Measurements from ENCODE around the gene MAD2L1.
A peak's percentile ranks its signal among the peaks of the same experiment; 100 is the strongest.
"Not testable (repeated sequence)": the region's sequence is repeated elsewhere in the genome, so short reads cannot be mapped to it uniquely, and the experiment has no call there.

MAD2L1 gene

GRCh38 chr4:120066517-120067340 is at the start of gene MAD2L1:
MAD2L1 (minus strand) TSS chr4:120066848; CDS start chr4:120066734, 114 bp downstream.
- DNase-seq = peak; percentile 96 to 98

- no peak for DNase-seq
Observed at GRCh38 chr4:120111745-120112144, 45.1 kb upstream of the MAD2L1 start.

DNA sequence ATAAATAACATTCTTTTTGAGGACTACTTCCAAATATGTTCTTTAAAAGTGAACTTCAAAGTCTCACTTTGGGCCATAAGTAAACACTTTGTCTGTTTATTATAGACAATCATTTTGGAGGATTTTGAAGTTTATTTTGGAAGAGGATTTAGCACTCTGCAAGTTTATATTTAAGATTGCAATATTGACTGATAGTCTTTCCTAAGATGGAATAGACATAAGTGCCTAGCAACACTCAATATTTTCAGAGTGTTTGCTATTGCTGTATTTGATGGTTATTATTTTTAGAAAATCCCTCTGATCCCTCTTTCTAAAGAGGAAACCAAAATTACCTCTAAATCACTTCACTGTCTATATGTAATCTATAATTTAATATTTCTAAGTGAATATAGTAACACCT is 42.8 kb upstream of the MAD2L1 start:
- no peak for DNase-seq

- DNase-seq = no peak
Observed at GRCh38 chr4:120105472-120105871, 38.8 kb upstream of the MAD2L1 start.

DNA sequence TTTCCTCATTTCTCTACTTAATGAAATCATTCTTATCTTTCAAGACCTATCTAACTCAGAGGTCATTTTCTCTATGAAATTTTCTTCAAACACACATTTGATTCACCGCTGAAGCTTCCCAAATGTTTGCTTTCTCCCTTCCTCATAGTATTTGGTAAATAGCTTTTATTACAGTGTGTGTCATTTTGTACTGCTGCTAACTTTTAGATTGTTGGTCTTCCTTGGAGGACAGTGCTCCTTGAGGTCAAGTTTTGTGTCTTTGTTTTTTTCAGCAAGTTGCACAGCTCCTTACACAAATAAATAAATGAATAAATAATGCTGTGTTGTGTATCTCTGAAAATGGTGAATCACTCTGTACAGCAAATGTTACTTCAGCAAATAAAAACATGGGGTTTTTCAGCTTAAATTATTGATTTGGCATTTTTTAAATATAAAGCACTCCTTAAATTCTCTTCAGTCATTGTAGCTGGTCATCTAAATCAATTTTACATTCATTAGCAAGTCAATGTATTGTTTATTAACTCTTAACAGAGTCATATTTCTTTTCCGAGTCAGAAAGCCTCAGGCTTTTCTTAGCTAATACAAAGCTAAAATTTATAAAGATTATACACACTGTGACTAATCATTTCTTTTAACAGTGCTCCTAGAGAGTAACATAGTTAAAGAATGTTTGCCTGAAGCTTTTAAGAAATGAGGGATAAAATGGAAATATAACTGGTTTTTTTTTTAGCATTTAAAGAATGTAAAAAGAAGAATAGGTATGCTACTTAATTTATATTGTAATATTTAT is 30.1 kb upstream of the MAD2L1 start:
- no peak for DNase-seq

- DNase-seq = no peak
Observed at GRCh38 chr4:120088507-120088906, 21.9 kb upstream of the MAD2L1 start.

DNA sequence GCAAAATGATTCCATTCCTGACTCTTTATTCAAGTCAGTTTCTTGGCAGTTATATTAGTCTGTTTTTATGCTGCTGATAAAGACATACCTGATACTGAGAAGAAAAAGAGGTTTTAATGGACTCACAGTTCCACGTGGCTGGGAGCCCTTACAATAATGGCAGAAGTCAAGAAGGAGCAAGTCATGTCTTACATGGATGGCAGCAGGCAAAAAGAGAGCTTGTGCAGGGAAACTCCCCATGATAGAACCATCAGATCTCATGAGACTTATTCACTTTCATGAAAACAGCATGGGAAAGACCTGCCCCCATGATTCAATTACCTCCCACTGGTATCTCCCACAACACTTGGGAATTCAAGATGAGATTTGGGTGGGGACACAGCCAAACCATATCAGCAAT is 21.4 kb upstream of the MAD2L1 start:
- not testable (repeated sequence) for DNase-seq

DNA sequence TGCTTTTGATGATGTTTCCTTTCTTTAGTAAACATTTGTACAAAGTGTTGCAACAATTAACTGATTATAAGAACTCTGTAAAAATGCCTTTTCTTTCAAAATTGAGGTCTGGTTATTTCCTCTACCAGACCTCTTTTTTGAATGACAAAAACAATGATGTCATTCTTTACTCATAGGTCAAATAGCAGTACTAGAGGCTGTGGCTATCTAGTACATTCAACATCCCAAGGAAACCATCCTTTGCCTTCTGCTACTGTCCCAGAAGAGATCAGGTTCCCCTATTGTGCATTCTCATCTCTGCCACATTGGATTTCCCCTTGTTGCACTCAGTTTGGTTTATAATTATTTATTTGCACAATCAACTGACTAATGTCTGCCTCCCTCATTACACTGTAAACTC is 19.1 kb upstream of the MAD2L1 start:
- no peak for DNase-seq

- DNase-seq = no peak
Observed at GRCh38 chr4:120084327-120084726, 17.7 kb upstream of the MAD2L1 start.

GRCh38 chr4:120083152-120083551 is 16.5 kb upstream of the MAD2L1 start:
- no peak for DNase-seq

- DNase-seq = no peak
Observed at GRCh38 chr4:120082251-120082650, 15.6 kb upstream of the MAD2L1 start.

DNA sequence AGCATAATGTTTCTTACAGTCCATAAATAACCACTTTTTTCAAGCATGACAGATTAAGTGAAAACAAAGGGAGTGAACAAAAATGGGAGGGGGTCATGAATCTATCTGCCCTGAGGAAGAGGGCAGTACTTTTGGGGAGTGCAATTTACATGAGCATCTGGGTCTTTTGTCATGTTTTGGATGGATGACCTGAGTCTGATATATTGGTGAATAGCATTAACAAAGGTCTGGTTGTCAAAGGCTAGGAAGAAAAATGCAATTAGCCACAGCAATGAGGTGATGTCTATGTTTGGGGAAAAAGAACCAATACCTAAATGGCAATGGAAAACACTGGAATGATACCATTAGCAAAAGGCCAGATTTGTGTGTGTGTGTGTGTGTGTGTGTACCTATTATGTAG is 15.1 kb upstream of the MAD2L1 start:
- DNase-seq = no peak

DNA sequence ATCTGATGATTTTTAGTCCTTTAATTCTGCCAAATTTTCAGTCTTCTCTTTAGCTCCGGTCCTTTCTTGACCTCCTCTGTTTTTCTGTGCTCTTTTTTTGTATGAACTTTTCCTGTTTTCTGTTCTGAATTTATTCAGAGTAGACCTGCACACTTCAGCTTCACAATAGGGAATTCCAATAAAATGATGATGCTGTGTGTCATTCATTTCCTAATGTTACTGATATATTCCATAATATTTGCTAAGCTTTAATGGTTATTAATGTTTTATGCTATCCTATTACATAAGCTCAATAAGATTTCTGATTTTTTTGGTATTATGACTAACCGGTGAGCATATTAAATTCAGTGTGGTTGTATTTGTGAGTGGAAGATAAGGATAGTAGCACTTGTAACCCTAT is 13.9 kb upstream of the MAD2L1 start:
- no peak for DNase-seq

- no peak for DNase-seq
Observed at GRCh38 chr4:120079839-120080520, 13.3 kb upstream of the MAD2L1 start.

- DNase-seq = no peak
Observed at GRCh38 chr4:120078216-120078615, 11.6 kb upstream of the MAD2L1 start.

DNA sequence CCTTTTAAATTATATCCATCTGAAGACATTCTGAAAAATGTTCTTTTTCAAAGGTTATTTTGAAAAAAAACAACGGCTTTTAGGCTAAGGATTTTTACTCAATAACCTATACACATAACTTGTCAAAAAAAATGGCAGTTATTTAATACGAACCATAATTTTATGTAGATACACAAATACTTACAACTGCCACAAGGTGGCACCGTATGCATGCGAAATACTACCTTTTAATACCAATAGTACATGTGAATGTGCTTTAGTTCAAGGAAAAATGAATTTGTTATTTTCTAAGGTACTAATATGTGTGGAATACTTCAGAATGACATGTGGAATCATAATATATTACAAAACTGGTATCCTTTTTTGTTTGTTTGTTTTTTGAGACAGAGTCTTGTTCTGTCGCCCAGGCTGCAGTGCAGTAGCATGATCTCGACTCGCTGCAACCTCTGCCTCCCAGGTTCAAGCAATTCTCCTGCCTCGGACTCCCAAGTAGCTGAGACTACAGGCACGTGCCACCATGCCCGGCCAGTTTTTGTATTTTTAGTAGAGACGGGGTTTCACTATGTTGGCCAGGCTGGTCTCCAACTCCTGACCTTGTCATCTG is 4.6 kb upstream of the MAD2L1 start:
- peak; percentile 24 to 69 for DNase-seq

DNA sequence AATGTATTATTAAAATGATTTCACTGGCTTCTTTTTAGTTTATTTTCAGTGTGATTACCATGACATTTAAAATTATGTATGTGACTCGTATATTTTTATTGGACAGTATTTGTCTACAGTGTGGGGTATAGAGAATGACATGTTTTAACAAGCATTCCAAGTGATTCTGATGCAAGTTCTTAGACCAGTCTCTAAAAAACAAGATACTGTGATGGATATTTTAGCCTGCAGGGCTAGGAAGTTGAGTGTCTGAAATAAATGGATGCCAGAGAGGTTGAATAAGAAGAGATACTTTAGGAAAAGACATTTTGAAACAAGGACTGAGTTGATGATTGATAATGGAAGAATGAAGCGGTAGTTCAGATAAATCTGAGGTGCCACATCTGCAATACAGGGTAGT is 3.5 kb upstream of the MAD2L1 start:
- no peak for DNase-seq

- DNase-seq = peak in 1 of 2 experiments; percentile 37
Observed at GRCh38 chr4:120065974-120066516, 603 bp downstream of the MAD2L1 start.

DNA sequence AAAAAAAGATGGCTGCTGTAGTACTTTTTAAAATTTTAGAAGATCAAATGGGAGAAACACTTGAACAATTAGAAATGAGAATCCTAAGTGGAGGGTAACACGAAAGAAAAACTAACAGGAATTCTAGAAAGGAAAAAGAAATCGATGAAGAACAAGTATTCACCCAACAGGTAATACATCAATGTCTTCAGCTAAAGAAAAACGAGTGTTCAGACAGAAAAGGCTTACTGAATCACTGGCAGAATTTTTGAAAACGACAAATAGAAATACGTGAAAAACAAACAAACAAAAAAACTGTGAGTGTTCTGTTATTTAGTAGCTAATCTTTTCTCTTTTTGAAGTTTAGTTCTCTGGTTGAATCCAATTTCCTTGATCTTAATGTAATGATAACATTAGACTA is 1.8 kb downstream of the MAD2L1 start:
- DNase-seq = no peak

- not testable (repeated sequence) for DNase-seq
Observed at GRCh38 chr4:120063711-120064110, 2.9 kb downstream of the MAD2L1 start.

GRCh38 chr4:120062663-120063195 is 3.9 kb downstream of the MAD2L1 start:
- no peak for DNase-seq

DNA sequence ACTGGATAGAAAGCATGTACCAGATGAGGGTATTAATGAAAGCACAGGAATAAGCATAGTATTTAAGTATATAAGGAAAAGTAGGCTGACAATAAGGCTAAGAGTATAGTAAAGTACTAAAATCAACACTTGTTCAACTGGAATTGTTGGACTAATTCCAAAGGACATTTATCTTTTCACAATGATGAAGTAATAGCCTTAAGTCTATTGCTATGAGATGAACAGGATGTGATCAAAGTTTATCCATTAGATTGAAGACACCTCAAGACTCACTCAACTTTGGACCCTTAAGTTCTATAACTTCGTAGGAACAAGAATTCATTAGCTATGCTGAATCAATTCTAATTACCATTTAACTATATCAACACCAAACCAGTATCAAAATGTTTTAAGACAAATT is 7.6 kb downstream of the MAD2L1 start:
- DNase-seq = no peak

DNA sequence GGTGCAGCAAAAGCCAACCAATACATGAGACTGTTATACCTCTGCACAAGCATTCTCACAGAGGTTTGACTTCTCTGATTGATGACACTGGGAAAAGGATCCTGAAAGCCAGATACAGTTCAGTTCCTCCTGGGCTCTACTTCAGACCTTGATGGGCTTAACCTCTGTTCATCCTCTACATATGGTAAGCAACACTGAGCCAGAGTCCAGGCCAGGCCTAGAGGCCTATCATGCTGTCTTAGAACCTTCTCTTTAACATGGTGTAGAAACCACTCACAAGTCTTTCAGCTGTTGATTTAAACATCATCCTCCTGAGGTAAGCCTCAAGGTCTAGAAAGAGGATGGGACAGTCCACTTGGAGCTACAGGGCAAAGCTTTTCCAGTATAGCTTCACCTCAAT is 9.2 kb downstream of the MAD2L1 start:
- DNase-seq = no peak
